Measurements from ENCODE around the gene LRRC4B. TPM values are rescaled to one million over a fixed set of nuclear protein-coding genes. Genes with fewer than 3 reads are reported as not detected.

The LRRC4B gene
- total and polyA plus RNA-seq, 7 donors, result 0.23 to 2.8 (median 2.4) TPM; not detected in 1

DNA sequence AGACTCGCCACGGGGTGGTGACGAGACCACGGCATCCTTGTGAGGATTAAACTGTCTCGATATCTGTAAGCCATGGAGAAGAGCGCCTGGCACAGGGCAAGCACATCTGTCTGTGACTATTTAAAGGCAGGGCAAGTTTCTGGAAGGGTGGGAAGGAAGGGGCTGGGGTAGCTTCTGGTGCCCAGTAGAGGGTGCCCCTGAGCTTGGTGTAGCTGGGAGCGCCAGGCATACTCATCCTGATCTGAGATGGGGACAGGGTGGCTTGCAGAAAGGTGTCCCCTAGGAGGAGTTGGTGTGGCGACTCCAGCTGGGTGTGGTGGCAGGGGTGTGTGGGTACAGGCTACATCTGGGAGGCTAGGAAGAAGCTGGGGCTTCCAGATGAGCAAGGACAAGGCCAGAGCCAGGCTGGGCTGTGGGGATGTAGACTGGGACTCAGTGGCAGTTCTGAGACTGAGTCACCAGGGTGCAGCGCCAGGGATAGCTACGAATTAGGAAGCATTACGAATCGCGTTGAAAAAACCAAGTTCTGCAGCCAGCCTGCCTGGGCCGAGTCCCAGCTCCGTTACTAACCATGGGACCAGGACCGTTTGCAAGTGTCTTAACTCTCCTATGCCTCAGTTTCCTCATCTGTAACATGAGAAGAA lies 31.5 kb downstream of the LRRC4B start:
- Histone ChIP-seq H3K9me3 (peaks cover 0 to 7% (median 2%) of the 10 kb centered on the region in 4 donors), H3K27me3 (peaks cover under 1 to 17% (median 5%) of the 10 kb centered on the region in 3 donors), H3K4me3 (no peak overlapping the region), H3K4me1 (no peaks in the 10 kb centered on the region), H3K27ac (no peak overlapping the region), H3K36me3 (no peaks in the 10 kb centered on the region)
- no peak for DNase-seq
- WGBS, 2 donors, result 87 to 89% methylated on average over 16 of the region's 16 CpGs
- TF ChIP-seq EP300 (IDR thresholded peaks at IDR 0.05) (no peak), CTCF (IDR thresholded peaks at IDR 0.05) (no peak), POLR2AphosphoS5 (IDR thresholded peaks at IDR 0.05) (no peak), POLR2A (IDR thresholded peaks at IDR 0.05) (no peak)
- intact Hi-C loops (cut with DNase I), result no loop called here

DNA sequence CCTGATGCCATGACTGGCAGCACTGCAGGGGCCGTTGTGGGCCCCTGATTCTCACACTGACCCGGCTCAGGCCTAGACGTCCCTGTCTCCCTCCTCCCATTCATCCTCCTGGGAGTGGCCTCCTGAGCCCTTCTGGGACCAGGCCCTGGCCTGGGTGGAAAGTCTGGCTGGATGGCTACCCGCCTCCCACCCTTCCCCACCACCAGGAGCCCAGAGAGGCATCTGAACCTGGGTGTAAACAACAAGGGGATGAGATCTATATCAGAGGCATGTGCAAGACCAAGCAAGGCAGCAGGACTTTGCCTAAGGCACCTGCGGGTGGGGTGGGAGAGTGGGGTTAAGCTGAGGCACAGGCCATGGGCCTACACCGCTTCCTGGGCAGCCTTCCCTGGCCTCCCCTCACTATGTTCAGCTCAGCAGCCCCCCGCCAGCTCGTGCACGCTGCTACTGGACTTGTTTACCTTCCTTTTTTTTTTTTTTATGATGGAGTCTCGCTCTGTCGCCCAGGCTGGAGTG lies 32.5 kb downstream of the LRRC4B start:
- Histone ChIP-seq H3K4me1 (no peaks in the 10 kb centered on the region), H3K27ac (no peak overlapping the region), H3K36me3 (no peaks in the 10 kb centered on the region), H3K4me3 (no peak overlapping the region), H3K27me3 (peaks cover 7 to 23% (median 8%) of the 10 kb centered on the region in 3 donors), H3K9me3 (peaks cover 0 to 7% (median 2%) of the 10 kb centered on the region in 4 donors)
- WGBS, 2 donors, result 61 to 77% methylated on average over 11 of the region's 11 CpGs
- intact Hi-C loops (cut with DNase I), result no loop called here
- TF ChIP-seq CTCF (IDR thresholded peaks at IDR 0.05) (no peak), POLR2AphosphoS5 (IDR thresholded peaks at IDR 0.05) (no peak), EP300 (IDR thresholded peaks at IDR 0.05) (no peak), POLR2A (IDR thresholded peaks at IDR 0.05) (no peak)
- no peak for DNase-seq

DNA sequence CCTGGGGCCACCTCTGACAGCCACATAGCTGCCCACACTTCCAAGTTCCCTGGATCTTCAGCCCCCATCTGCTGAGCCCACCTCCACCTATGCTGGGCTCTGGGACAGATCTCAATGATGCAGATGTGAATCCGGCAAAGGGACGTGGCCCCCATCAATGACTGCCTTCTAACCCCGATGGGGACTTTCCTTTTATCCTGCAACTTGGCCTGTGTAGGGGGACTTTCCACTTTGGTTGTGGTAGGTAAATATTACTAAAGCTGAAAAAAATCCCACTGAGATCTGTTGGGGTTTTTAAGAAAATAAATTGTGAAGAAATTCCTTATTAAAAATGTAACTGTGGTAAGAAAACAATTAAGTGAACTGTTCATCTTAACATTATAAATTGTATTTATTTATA lies 33.8 kb downstream of the LRRC4B start:
- no peak overlapping the region for H3K27ac ChIP-seq
- H3K36me3 ChIP-seq, result no peaks in the 10 kb centered on the region
- H3K9me3 ChIP-seq, result peaks cover 0 to 7% (median 2%) of the 10 kb centered on the region in 4 donors
- DNase-seq, result no peak
- 88 to 89% methylated on average over 3 of the region's 3 CpGs for WGBS, 2 donors
- intact Hi-C loops (cut with DNase I), result no loop called here
- peaks cover 7 to 24% (median 8%) of the 10 kb centered on the region in 3 donors for H3K27me3 ChIP-seq
- H3K4me3 ChIP-seq, result no peak overlapping the region
- H3K4me1 ChIP-seq, result no peaks in the 10 kb centered on the region
- TF ChIP-seq EP300 (IDR thresholded peaks at IDR 0.05) (no peak), CTCF (IDR thresholded peaks at IDR 0.05) (no peak), POLR2AphosphoS5 (IDR thresholded peaks at IDR 0.05) (no peak), POLR2A (IDR thresholded peaks at IDR 0.05) (no peak)

GRCh38 chr19:50532952-50533351 lies 35.3 kb downstream of the LRRC4B start:
- WGBS, 2 donors, result 89 to 91% methylated on average over 4 of the region's 4 CpGs
- no peak overlapping the region for H3K27ac ChIP-seq
- H3K4me3 ChIP-seq, result no peak overlapping the region
- H3K9me3 ChIP-seq, result peaks cover 0 to 7% (median 2%) of the 10 kb centered on the region in 4 donors
- no peaks in the 10 kb centered on the region for H3K4me1 ChIP-seq
- no peak for TF ChIP-seq POLR2AphosphoS5 (IDR thresholded peaks at IDR 0.05)
- TF ChIP-seq EP300 (IDR thresholded peaks at IDR 0.05), result no peak
- no peak for TF ChIP-seq CTCF (IDR thresholded peaks at IDR 0.05)
- TF ChIP-seq POLR2A (IDR thresholded peaks at IDR 0.05), result no peak
- intact Hi-C loops (cut with DNase I), result no loop called here
- DNase-seq, result no peak
- H3K27me3 ChIP-seq, result peaks cover 7 to 33% (median 8%) of the 10 kb centered on the region in 3 donors
- H3K36me3 ChIP-seq, result no peaks in the 10 kb centered on the region

Measured in sigmoid colon (tissue), 7 donors.